GM12892 (cell line): Measurements from ENCODE around the gene DLG2.

Experiments
- POLR2A ChIP-seq: IDR thresholded peaks from 2 replicates; pipeline ENCODE4 v1.6.1; 2011; ENCODE audit warnings: low read depth, low read length, control low read depth
- POLR2AphosphoS5 ChIP-seq: IDR thresholded peaks from 2 replicates; pipeline ENCODE4 v1.6.1; 2011; ENCODE audit warnings: low read depth, low read length, control low read depth

- no peak for TF ChIP-seq POLR2A
- no peak for TF ChIP-seq POLR2AphosphoS5
These were observed 1955.9 kb downstream of the DLG2 start for GRCh38 chr11:83671289-83671688.
